GM12864 (cell line): Measurements from ENCODE around the gene NACC2.

Experiments
- DNase-seq: peaks from one replicate; pipeline ENCODE4 v3.0.0-alpha.2; 2011; ENCODE audit warnings: low read depth
- H3K4me3 ChIP-seq: 2 replicates; pipeline ENCODE4 v1.5.1; 2011; ENCODE audit warnings: mild to moderate bottlenecking, low read depth, low read length, control low read depth
- TF ChIP-seq, protein P1 (sequence below): IDR thresholded peaks from 2 replicates; pipeline ENCODE4 v1.5.1; 2011; ENCODE audit warnings: low read depth, mild to moderate bottlenecking, moderate library complexity, low read length, control low read depth, inconsistent platforms; ENCODE audit errors: missing control alignments

Gene NACC2

DNA sequence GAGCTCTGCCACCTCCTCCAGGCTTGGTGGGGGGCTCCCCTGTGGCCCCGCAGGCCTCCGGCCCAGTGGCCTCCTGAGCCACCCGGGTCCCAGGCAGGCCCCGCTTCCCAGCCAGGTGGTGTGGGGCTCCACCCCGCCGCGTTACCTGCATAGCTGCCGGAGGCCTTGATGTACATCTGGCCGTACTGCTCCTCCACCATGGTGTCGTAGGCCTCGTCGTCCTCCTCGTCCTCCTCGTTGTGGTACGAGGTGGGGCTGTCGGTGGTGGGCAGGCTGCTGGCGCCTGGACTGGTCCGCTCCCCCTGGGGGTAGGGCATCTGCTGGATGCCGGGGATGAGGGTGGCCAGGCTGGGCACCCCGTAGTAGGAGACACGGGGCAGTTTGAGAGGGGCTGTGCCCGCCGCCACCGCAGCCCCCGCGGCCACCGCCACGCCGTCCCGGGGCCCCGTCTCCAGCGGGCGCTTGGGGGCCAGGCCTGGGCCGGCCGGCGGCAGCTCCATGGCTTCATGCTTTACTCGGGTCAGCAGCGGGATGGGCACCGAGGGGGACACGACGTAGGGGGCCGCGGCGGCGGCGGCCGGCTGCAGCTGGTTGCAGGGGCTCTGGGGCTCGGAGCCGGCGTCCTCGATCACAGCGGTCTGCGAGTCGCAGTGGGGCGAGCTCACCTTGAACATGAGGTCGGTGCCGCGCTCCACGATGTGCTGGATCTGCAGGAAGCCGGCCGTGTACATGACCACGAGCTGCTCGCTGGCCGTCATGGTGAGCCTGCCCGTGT, 45.4 kb downstream of the NACC2 start:
- TF ChIP-seq, protein P1, sequence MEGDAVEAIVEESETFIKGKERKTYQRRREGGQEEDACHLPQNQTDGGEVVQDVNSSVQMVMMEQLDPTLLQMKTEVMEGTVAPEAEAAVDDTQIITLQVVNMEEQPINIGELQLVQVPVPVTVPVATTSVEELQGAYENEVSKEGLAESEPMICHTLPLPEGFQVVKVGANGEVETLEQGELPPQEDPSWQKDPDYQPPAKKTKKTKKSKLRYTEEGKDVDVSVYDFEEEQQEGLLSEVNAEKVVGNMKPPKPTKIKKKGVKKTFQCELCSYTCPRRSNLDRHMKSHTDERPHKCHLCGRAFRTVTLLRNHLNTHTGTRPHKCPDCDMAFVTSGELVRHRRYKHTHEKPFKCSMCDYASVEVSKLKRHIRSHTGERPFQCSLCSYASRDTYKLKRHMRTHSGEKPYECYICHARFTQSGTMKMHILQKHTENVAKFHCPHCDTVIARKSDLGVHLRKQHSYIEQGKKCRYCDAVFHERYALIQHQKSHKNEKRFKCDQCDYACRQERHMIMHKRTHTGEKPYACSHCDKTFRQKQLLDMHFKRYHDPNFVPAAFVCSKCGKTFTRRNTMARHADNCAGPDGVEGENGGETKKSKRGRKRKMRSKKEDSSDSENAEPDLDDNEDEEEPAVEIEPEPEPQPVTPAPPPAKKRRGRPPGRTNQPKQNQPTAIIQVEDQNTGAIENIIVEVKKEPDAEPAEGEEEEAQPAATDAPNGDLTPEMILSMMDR: no peak
- no peak for DNase-seq
- no peak overlapping the region for H3K4me3 ChIP-seq

DNA sequence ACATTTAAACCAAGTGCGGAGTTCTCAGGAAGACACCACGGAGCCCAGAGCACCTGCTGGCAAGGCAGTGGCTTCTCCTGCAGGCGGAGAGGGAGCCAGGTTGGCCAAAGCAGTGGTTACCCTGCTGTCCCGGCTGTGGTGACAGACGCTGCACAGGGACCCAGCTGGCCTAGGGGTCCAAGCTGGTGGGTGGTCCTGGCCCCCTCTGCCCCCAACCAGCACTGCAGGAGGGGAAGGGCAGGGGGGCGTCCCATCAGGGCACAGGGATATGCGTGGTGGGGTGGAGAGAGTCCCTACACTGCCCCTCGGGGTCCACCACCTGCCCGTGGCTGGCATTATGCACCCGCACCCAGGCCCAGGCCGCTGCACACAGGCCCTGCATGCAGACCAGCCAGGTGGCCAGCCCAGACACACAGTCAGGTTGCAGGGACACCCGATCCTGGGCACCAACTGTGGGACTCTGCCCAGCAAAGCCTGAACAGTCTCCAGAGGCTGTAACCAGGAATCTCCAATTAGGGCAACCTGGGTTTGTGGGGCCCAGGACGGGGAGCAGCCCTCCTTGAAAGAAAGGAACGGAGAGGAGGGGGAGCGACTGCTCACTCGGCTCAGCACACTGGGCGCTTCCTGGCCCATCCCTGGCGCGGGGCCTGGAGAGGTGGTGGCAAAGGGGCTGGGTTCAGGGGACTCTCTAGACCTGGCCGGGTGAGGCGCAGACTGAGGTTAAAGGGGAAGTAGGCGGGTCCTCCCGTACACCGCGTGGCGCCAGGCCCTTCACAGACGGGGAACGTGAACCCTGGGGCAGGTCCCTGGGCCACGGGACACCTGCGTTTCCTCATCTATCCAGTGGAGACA, 46.3 kb downstream of the NACC2 start:
- no peak overlapping the region for H3K4me3 ChIP-seq
- TF ChIP-seq, protein P1: no peak
- no peak for DNase-seq

DNA sequence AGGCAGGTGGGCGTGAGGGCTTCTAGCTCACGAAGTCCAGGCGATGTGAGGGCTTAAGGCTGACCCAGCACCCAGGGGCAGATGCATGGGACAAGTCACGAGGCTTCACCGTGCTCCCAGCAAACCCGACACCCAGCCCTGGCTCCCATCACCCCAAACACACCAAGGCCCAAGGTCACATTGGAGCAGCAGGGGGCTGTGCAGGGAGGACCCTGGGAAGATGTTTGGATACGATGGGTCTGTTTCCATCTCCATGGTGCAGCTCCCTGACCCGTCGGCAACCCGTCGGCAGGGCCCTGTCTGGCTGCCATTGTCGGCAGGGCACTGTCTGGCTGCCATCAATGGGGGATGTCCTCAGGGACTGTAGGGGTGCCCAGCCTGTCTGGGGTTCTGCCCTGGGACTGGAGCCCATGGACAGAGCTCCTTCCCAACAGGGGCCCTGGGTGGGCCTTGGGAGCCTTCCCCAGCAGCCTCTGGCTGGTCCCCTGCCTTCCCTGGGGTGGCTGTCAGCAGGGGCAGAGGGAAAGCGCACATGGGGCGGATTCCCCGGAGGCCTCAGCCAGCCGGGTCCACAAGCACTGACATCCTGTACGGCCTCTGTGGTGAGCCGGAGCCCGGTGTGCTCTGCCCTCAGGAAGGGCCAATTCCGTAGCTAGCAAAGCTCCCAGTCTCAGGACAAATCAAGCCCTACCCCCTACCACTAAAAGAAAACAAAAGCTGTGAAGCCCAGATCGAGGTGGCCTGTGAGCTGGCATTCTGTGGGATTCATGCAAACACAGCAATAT, 47.1 kb downstream of the NACC2 start:
- DNase-seq: no peak
- TF ChIP-seq, protein P1: no peak
- H3K4me3 ChIP-seq: no peak overlapping the region

DNA sequence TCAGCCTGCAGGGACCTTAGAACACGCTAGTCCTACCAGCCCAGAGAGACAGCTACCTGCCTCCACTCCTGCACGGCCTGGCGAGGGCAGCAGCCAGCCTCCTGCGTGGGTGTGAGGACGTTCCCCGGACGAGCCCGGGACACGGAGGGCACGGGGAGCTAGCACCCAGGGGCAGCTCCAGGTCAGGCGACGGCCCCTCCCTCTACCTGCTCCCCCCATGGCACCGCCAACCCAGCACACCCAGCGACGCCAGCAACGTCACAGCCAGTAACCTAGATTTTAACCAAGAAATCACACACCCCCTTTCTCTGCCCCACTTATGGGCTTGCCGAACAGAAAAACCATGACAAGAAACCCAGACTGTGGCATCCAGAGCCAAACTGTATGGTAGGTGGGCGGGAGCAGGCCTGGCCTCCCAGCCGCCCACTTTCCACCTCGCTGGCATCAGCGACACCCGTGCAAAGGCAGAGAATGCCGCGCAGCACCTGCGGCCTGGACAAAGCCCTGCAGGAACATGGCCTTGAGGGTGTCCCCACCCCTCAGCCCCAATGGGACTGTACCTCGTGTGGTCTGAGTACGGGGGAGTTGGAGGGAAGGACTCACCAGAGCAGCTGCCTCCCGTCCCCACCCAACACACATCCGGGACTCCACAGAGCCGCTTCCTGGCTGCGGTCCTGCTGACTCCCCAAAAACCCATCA, 47.9 kb downstream of the NACC2 start:
- no peak for DNase-seq
- no peak overlapping the region for H3K4me3 ChIP-seq
- TF ChIP-seq, protein P1: no peak

DNA sequence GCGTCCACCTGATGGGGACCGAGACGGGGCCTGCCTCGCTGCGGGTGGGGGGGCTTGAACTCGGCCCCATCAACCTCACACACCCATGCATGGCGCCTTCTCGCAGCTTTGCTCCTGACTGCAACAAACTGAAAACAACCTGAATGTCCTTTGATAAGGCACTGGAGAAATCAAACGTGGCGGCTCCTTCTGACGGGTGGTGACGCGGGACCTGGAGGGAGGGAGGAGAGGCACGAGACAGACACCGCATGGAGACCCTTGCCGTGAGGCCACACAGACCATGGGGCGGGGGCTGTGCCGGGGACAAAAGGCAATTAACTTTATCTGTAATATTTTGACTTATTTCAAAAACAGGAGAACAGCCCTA, 48.6 kb downstream of the NACC2 start:
- H3K4me3 ChIP-seq: no peak overlapping the region
- DNase-seq: no peak
- TF ChIP-seq, protein P1: no peak
